Gastrocnemius medialis (tissue), 4 donors: ENCODE results near the gene SULT4A1.

Experiments
- CTCF ChIP-seq, 5 experiments: fragments of 450-650 bp in 3 of 5; fragments of 200-600 bp in 2 of 5; sonication (generic) in 2 of 5; IDR thresholded peaks in 4 of 5; conservative IDR thresholded peaks in 1 of 5; 1 replicate in 4 of 5; 2 replicates in 1 of 5; pipeline ENCODE4 v1.5.1; 2016 to 2019; ENCODE audit warnings: antibody characterized with exemption in 5 of 5, mild to moderate bottlenecking in 3 of 5, moderate library complexity in 3 of 5
- POLR2A ChIP-seq, 2 donors: fragments of 450-650 bp; IDR thresholded peaks; one replicate each; pipeline ENCODE4 v1.6.1; 2017; ENCODE audit warnings: antibody characterized with exemption in 2 of 2, mild to moderate bottlenecking in 2 of 2, moderate library complexity in 2 of 2

GRCh38 chr22:43812890-43813289 lies 49.4 kb downstream of the SULT4A1 start:
- TF ChIP-seq POLR2A (IDR thresholded peaks at IDR 0.05) = no peak
- no peak for TF ChIP-seq CTCF (IDR thresholded peaks at IDR 0.05 in 4 of 5, conservative IDR thresholded peaks at IDR 0.05 in 1 of 5)
